NCI-H524 (cell line): ENCODE results near the gene MAPK1.
"Not testable (repeated sequence)": the region's sequence is repeated elsewhere in the genome, so short reads cannot be mapped to it uniquely, and the experiment has no call there.

Experiments used
- DNase-seq, 2 experiments: peaks; one replicate each; lab custom pipeline; 2025; lab: John Stamatoyannopoulos, UW

Gene MAPK1

DNA sequence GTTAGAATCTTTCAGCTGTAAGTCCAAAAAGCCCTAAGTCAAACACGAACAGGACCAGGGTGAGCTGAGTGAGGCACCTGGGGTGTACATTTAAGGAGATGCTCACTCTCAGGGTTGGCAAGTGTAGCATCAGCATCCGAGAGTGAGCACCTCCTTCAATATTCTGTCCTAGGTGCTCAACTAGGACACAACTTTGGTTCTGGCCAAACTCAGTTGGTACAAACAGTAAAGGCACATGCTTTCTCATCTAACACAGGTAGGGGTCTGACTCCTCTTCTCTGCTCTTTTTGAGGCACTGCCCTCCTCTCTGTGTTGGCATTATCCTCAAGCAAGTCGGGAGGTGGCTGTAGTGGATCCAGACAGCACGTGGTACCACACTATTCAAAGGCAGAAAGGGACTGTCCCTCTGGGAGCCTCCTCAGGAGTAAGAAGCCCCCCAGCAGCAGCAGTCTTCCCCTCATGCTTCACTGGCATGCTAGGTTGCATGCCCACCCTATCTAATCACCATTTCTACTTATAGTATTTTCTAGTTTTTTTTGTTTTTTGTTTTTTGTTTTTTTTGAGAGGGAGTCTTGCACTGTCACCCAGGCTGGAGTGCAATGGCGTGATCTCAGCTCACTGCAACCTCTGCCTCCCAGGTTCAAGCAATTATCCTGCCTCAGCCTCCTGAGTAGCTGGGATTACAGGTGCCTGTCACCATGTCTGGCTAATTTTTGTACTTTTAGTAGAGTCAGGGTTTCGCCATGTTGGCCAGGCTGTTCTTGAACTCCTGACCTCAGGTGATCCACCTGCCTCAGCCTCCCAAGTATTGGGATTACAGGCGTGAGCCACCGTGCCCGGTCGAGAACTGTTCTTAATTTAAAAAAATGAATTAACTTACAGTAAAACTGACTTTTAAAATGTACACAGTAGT is 14.7 kb upstream of the MAPK1 start:
- no peak for DNase-seq

DNA sequence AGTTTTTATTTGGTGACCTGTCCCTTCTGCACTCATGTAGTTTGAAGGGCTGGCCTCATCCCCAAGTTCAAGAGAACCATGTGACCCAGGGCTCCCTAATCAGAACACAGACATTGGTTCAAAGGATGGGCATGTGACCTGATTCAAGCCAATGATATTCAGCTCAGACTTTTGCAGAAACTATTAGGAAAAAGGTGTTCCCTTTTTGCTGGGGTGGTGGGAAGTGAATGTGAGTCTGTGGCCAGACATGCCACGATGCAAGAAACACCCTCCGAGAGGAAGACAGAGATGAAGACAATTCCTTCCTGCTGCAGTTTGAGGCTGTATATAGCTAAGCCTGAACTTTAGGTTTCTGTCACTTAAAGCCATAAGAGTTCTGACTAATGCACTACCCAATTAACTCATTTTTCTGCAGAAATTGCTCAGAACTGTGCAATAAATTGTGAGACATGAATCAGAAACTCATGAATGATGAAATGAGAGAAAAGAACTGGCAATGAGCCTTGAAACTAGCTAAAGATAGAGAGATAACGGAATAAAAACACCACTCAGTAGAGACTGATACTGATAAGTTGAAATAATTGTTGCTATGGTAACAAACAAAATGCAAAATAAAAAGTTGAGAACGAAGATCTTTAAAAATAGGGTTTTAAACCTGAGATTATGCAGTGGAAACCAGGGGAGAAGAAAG is 9.2 kb upstream of the MAPK1 start:
- no peak for DNase-seq

DNA sequence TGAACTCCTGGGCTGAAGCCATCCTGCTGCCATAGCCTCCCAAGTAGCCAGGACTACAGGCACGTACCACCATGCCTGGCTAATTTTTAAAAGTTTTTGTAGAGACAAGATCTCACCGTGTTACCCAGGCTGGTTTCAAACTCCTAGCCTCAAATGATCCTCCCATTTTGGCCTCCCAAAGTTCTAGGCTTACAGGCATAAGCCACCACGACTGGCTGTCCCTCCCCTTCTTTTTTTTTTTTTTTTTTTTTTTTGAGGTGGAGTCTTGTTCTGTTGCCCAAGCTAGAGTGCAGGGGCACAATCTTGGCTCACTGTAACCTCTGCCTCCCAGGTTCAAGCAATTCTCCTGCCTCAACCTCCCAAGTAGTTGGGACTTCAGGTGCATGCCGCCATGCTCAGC is 7.5 kb upstream of the MAPK1 start:
- DNase-seq: not testable (repeated sequence)

DNA sequence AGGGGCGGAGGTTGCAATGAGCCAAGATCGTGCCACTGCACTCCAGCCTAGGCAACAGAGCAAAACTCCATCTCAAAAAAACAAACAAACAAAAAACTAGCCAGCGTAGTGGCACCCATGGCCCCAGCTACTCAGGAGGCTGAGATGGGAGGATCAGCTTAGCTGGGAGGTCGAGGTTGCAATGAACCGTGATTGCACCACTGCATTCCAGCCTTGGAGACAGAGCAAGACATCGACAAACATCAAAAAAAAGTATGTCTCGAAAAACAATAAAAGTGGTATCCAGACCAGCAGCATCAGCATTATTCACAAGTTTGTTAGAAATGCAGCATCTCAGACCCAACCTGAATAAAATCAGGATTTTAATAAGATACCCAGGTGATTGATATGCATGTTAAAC is 6.2 kb upstream of the MAPK1 start:
- no peak for DNase-seq

DNA sequence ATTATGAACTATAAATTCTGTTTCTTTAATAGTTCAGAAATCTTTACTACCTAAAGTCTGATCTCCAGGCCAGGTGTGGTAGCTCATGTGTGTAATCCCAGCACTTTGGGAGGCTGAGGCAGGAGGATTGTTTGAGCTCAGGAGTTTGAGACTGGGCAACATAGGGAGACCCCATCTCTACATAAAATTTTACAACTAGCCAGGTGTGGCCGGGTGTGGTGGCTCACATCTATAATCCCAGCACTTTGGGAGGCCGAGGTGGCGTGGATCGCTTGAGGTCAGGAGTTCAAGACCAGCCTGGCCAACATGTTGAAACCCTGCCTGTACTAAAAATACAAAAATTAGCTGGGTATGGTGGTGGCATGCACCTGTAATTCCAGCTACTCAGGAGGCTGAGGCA is 5.3 kb upstream of the MAPK1 start:
- DNase-seq: not testable (repeated sequence)

DNA sequence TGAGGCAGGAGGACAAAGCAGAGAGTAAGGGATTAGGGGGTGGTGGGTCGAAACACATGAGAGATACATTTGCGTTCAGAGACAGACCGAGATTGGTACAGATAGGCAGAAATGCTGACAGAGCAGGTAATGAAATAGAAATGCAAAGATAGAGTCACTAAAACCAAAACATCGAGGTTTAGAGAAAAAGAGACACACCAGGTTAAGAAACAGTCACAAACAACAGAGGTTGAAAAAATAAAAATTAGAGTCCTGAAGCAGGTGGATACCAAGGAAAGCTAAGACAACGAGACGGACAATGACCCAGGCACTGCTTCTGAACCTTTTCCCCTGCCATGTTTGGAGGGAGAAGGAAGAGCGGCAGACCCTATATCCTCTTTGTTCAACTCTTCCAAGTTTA is 1.2 kb upstream of the MAPK1 start:
- DNase-seq: no peak

DNA sequence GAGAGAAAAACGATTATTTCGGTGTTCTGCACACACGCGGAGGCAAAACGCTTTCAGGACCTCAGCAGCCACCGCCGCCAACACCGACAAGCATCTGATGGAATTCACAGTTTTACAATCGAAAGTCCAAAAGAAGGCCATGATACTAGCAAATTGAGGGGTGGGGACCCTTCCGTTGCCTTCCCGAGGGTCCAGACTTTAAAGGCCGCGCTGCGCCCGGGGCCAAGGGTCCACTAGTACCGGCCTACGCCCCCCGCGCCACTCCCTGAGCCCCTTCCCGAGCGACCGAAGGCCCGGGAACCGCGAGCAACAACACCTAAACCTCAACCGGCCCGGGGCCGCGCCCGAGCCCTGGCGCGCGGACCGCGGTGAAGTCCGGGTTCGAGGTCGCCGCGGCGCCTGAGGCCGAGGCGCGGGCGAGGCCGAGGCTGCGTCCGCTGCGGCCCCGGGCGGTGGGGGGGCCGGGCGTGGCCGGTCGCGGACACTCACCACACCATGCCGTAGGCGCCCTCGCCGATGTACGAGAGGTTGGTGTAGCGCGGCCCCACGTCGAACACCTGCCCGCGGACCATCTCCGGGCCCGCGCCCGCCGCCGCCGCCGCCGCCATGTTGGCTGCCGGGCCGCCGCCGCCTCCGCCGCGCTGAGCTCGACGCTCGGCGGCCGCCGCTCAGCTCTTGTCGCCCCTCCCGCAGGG is 465 bp downstream of the MAPK1 start:
- no peak for DNase-seq

DNA sequence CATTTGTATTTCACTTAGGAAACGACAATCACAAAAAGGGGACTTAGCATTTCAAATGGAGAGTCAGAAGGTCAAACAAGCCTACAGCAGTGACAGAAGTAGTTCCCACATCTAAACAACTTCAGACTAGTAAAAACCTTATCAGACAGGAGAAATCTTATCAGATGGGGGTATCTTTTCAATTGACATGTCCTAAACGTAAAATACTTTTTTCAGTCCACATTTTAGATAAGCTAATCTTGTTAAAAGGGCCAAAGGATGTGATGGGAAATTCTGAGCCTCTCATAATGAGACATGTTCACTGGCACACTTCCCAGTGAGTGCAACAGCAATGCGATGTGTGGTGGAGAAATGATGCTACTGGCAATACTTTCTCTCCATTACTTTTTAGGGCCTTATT is 2.4 kb downstream of the MAPK1 start:
- peak in 1 of 2 experiments; percentile 18 for DNase-seq

DNA sequence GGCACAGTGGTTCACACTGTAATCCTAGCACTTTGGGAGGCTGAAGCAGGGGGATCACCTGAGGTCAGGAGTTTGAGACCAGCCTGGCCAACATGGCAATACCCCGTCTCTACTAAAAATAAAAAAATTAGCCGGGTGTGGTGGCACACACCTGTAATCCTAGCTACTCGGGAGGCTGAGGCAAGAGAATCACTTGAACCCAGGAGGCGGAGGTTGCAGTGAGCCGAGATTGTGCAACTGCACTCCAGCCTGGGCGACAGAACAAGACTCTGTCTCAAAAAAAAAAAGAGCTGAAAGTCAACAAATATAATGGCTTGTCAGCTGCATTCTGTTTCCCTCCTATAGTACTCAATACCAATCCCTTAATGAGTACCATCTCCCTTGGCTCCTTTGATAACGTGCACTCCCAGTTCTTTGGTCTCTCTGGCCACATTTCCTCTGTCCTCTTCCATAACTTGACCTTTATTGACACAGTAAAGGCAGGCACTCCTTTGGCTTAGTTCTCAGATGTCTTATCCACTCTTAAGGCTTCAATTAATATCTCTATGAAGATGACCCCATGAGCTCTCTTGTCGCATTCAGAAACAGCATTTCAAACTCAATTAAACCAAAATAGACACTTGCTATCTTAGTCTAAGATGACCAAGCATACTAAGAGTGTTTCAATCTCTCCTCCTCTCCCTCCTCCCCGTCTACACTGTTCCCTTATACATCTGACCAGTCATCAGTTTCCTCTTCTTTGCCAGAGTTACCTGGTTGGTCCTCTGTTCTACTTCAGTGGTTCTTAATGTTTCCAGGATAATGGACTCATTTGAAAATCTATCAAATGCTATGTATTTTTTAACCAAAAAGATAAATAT is 4.8 kb downstream of the MAPK1 start:
- no peak for DNase-seq

DNA sequence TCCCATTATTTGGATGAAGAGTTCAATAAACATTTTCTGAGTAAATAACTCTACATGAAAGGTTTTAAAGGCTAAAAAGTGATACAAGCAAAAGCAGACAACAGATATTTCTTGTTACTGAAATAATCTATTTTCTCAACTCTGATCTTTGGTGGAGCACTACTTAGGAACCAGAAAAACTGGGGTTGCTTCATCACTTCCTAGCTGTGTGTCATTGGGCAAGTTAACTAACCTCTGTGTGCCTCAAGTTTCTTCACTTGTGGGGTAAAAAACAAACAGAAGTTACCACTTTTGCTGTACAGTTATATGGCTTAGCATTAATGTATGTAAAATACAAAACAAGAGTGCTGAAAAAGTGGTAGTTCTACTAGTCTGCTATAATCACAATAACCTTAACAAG is 5.6 kb downstream of the MAPK1 start:
- no peak for DNase-seq

DNA sequence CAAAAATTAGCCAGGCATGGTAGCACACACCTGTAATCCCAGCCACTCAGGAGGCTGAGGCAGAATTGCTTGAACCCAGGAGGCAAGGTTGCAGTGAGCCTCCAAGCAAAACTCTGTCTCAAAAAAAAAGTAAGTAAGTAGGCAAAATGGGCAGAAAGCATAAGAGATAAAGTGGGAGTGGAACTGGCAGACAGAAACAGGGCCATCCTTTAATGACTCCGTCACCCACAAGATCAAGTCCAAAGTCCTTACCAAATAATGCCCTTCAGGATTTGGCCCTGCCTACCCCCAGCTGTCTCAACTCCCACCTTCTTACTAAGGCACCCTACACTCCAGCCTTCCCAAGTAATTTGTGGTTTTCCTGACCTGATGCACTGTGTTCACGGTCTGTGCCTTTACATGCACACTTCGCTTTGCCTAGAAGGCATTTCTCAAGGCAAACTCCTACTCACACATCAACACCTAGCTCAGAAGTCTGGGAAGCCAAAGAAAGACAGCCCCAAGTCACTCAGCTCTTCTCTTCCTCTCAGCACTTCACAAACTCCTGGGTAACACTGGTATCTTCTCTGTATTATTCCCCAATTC is 6.1 kb downstream of the MAPK1 start:
- no peak for DNase-seq

DNA sequence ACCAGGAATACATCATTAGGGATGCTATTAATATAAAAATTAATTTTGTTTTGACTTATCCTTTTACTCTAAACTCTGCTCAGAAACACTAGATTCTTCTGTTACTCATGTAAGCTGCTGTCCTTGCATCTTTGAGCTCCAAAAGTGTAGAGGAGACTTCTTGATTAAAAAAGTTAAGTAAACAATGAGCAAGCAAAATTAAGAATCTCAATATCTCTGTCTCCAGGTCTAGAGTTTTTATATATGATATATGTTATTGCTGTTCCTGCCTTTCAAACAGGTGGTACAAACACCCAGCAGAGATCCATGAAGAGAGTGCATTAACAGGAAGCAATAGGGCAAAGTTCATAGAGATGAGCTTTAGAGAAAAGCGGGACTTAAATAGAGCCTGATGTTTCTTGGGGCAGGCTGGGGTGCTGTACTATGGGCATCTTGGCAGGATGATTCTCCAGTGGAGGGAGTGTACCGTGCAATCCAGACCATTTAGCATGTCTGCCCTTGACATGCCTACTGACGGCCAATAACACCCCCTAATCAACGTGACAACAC is 6.9 kb downstream of the MAPK1 start:
- DNase-seq: no peak

DNA sequence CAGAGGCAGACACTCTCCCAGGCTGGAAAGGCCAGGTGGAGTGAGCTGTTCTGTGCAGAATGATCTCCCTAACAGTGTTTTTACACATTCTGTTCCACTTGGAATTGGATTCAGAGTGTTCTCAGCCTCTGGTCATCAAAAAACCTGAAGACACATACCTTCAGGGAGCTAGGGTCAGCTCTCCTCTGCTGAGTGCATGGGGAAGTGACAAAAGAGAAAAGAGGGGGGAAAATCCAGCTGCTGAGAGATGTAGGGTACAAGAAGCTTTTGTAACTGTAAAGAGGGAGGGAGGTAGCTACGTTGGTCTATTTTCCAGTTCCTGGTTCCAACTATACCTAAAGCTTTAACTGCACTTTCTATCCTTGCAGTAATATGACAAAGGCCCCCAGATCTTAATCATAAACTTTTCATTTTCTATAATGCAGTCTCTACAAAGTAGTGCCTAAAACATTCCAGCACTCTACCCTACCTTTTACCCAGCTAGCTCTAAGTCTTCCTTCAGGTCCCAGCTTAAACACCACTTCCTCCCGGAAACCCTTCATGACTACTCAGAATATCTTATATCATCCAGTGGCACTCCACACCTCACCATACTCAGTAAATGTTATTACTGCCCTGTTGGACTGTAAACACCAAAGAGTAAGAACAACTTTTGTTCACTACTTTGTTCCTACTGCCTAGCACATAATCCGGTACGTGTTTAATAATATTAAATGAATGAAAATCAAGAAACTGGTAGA is 9.2 kb downstream of the MAPK1 start:
- DNase-seq: no peak

DNA sequence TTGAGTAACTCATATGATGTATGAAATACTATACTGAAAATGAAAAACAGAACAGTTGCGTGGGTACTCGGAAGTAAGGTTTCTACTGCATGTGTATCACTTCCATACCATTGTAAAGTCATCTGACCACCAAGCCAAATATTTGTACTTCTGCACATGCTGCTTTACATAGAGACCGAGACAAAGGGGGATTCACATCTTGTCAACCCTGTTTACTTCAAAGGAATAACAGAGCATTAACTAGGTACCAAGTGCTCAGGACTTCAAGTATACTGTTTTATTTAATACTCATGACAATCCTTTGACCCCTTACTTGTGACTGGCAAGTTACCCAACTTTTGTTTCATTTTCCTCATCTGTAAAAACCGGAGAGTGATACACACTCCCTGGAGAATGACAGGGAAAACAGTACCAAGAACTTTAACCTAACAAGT is 9.9 kb downstream of the MAPK1 start:
- no peak for DNase-seq

DNA sequence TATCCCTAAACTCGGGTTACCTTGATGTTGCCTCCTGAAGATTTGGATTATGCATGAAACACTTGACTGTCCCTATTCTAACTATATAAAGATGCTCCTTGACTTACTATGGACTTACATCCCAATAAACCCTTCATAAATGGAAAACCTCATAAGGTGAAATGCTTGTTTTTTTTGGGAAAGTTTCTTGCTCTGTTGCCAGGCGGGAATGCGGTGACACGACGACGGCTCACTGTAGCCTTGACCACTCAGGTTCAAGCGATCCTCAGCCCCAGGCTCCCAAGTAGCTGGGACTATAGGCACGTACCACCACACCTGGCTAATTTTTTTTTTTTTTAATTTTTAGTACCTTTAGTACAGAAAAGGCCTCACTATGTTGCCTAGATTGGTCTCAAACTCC is 10.6 kb downstream of the MAPK1 start:
- no peak for DNase-seq

DNA sequence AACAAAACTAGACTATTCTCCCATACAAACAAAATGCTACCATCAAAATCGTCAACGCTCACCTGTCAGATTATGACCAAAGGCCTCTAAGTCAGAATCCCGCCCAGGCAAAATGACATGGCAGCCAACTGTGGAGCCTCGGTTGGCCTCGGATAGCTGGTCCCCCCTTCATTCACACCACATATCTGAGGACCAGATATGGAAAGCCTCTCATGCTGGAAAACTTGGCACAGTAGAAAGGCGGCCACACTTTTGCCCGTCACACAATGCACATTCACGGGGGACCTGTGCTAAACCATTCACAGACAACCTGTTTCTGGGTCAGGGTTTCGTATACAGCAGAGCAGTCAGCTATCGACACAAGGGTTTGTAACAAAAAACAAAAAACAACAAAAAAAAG is 11.2 kb downstream of the MAPK1 start:
- no peak for DNase-seq

DNA sequence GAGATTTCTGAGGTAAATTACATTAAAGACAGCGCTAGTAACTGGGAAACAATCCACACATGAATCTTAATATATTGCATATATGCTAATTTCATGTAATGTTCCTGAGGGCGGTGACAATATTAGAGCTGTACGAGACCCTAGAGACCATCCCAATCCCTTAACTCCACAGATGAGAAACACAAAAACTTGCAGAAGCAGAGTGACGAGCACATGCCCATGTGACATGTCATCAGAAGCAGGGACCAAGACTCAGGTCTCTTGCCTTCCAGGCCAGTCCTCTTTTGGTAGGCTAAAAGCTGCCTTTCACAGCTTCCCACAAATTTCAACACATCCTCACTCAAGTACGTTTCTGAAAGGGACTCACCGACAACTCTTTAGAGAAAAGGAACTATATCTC is 11.8 kb downstream of the MAPK1 start:
- DNase-seq: no peak

DNA sequence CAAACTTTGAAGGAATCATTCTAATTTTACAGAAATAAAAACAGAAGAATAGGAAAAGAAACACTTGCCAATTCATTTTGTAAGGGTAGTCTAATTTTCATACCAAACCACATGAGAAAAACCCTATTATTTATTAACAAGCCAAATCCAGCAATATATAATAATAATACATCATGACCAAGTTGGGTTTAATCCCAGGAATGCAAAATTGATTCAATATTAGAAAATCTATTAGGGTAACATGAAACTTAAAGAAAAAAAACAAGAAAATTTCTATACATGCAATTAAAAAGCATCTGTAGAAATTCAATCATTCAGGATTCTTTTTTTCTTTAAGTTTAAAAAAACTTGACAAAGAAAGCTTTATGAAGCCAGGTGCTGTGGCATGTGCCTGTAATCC is 16.8 kb downstream of the MAPK1 start:
- DNase-seq: no peak

DNA sequence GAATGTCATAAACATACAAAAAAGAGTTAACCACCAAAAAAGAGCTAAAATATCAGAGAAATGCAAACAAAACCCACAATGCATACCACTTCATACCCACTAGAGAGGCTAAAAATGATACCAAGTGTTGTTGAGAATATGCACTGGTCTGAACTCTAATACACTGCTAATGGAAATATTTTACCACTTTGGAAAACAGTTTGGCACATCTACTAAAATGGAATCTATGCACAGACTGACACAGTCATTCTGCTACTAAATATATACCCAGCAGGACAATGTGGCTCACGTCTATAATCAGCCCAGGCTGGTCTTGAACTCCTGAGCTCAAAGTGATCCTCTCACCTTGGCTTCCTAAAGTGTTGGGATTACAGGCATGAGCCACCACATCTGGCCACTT is 18.0 kb downstream of the MAPK1 start:
- no peak for DNase-seq

DNA sequence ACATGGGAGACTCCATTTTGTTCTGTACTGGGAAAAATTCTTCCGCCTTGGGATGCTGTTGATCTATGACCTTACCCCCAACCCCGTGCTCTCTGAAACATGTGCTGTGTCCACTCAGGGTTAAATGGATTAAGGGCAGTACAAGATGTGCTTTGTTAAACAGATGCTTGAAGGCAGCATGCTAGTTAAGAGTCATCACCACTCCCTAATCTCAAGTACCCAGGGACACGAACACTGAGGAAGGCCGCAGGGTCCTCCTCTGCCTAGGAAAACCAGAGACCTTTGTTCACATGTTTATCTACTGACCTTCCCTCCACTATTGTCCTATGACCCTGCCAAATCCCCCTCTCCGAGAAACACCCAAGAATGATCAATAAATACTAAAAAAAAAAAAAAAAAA is 19.4 kb downstream of the MAPK1 start:
- DNase-seq: peak in 1 of 2 experiments; percentile 16
